GM18909 (cell line): ENCODE results near the gene OVAAL.

Experiments
- ATAC-seq: cut with Tn5 transposase; IDR thresholded peaks from one replicate; pipeline ENCODE4 v1.9.1; 2021; ENCODE audit warnings: mild to moderate bottlenecking; ENCODE audit not compliant: unreplicated experiment, poor library complexity

OVAAL gene

DNA sequence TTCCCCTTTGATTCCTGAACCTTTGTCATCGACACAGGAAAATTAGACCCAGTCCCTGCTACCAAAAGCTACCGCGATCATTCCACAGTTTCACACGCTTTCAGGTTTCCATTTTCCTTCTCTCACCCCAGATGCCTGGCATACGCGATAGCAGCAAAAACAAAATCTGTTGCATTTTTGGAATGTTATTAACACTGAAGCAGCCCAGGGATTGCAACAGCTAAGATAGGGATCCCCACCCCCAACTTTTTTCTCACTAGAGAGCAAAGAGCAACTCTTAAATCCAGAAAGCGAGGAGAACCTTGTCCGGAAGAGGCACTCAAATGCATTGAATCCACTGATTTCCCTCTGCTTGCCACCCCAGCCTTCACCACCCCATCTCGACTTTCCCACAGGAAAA lies 8.9 kb downstream of the OVAAL start:
- no peak for ATAC-seq

DNA sequence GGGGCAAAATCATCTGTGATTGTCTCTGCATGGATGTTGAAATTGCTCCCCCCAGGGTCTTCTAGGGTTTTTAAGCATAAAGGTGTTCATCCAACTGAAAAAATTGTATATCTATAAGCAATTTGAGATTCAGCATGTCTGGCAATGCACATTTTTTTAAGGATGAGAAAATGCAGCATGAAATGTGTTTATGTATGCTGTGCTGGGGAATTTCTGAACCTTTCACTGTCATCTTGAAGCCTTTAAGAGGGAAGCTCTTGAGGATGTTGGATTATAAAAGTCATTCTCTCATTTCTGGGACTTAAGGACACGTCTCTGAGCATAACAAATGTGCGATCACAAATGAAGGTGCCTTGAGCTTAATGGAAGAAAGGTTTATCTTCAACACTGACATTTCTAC lies 9.4 kb downstream of the OVAAL start:
- ATAC-seq: no peak

DNA sequence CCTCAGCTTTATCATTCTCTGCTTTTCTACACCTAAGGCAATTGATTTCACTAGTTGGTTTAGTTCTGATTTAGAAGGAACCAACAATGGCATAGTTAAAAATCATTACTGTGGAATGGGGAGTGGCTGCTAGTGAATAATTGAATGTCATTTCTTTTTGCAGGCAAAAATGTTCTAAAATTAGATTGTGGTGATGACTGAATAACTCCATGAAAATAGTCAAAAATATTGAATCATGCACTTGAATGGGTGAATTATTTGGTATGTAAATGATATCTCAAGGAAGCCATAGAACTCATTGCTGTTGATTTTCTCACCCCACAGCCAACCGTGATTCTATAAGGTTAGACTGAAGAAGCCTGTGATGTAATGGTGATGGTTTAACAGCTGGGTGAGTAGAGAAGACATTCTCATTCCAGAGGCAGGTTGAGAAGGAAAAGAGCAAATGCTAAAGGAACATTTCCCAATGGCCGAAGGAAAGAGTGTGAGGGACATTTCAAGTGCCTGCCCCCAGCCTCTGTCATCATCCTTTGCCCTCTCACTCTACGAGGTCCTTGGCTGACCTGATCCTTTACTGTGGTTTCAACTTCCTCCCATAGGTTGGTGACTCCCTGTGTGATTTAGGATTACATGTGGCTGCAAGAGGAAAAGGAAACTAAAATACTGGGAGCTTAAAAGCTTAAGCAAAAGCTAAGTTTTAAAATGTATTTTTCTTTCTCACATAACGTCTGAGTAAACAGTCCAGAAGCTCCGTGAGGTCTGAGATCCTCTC lies 12.5 kb downstream of the OVAAL start:
- ATAC-seq: no peak

DNA sequence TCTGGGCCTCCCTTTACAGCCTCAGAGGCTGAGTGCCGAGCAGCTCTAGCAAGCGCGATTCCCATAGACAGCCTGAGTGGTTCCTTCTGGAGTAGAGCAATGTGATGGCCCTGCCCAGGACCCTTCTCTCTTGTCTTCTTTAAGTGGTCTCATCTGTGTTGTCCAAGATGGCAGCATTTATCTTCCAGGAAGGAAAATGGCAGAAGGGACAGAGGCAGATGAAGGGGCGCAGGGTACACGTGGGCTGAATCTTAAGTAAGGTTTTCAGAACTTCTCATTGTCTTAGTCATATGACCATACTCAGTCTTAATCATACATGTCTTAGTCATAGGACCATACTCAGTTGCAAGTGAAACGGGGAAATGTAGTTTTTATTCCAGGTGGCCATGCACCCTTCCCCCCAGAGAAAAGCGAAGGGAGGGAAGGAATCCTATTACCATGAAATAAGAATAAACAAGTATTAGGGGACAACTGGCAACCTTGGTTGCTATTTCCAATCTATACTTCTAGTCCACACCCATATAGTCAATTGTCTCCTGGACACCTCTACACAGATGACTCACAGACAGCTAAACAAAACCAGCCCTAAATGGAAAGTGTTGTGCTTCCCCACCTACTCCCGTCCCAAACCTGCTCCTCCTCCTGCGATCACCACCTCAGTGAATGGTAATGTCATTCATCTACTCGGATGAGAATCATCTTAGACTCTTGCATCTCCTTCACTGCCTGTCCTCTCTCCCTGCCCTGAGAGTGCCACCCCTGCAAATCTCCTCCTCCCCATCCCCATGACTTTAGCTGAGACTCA lies 13.3 kb downstream of the OVAAL start:
- ATAC-seq: no peak

DNA sequence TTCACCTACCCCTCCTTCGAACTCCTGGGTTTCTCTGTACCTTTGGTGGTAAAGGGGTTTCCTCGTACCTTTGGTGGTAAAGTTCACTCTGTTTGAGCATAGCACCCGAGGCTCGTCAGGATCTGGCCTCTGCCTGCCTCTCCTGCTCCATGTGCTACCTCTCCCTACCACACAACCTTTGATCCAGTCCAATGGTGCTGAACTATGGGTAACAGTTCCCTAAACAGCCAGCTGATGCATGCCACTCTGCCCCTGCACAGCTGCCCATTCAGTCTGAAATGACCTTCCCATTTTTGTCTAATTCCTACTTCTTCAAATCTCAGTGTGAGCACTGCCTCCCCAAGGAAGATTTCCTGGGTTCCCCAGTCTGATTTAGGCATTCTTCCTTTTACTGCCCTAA lies 14.0 kb downstream of the OVAAL start:
- no peak for ATAC-seq

DNA sequence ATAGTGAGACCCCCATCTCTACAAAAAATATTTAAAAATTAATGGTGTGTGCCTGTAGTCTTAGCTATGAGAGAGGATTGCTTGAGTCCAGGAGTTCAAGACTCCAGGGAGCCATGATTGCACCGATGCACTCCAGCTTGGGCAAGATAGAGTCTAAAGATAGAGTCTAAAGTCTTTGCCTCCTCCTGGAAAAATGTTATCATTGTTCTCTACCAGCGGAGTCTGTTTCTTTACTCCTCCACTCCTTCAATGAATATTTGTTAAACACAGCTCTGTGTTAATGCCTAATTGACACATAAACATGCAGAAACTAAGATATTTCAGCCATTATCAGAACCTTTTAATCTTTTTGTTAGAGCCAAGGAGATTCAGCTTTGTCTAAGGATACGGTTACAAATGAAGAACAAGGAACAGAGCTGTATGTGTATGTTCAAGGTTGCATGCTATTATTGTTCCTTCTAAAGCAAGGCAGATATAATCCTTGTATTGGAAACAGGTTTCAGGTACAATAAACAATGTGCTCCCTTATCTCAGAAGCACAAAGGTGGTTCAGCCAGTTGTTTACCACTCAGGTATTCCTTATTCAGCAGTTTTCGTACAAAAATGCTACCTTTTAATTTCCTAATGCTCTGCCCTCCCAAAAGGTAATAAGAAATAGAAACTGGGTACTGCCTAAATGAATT lies 15.4 kb downstream of the OVAAL start:
- ATAC-seq: no peak

DNA sequence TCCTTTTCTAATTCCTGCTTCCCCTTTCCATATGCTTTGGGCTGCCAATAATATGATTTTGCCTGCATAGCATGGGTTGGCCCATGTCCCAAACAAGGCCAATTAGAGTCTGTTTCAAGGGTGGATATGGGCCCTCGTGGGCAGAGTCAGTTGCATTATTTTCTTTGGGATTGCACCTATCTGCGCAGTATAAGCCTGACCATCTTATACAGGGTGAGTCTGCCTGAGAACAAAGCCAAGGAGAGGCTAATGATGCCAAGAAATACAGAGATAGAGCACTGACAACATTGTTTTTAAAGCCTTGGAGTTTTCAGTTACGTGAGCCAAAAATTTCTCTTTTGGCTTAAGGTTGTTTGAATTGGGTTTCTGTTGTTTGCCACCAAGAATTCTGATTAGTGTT lies 18.6 kb downstream of the OVAAL start:
- no peak for ATAC-seq

DNA sequence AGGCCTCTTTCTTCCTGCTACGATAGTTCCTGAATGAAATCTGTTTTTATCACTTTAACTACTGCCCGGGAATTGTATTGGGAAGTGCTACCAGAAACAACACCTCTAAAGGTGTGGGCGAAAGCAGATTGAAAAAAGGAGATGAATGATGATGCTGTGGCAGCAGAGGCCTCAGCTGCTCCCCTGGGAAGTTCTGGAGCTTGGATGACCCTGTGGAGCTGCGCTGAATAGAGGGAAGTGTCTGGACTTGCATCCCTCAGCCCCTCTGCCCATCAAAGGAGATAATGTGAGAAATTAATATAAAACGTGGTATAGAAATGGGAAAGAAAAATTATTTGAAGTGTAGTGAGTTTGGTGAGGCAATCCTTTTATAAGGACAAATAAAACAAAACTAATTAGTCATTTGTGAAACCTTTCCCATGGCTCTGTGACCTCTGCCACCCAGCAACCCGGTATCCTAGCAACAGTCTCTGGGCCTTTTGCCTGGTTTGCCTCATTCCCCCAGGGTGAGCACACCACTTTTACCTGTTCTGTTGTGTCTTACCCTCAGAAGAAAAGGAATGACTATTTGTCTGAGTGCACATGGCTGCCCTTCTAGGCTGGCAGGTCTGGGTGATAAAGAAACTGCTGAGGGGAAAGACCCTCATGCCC lies 21.3 kb downstream of the OVAAL start:
- no peak for ATAC-seq

DNA sequence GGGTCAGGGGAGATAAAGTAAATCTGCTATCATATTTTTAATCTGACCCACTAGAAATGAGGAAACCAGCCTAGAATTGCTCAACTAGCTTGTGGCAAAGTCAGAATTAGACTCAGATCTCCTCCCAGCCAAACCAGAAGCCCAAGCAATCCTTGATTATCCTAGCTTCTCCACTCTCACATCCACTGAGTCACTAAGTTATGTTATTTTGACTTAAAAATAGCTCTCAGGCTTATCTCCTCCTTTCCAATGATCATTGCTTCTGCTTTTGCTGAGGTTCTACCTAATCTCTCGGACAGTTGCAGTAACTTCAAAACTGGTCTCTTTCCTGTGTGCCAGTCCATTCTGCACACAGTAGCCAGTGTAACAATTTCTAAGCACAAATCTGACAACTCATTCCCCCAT lies 22.9 kb downstream of the OVAAL start:
- no peak for ATAC-seq

DNA sequence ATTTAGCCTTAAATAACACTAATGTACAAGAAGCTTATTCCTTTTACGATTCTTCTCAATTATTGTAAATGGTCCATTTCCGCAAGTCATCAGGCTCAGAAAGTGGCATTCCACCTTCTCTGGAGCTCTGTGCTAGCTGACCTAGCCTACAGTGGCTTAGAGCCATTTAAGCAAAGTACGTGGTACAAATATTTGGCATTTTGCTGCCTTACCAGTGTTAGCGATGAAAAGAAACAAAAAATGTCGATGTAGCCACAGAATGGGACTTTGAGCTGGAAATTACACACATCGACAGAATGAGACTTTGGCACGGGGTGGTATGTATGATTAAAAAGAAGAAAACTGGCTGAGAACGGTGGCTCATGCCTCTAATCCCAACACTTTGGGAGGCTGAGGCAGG lies 26.1 kb downstream of the OVAAL start:
- no peak for ATAC-seq

DNA sequence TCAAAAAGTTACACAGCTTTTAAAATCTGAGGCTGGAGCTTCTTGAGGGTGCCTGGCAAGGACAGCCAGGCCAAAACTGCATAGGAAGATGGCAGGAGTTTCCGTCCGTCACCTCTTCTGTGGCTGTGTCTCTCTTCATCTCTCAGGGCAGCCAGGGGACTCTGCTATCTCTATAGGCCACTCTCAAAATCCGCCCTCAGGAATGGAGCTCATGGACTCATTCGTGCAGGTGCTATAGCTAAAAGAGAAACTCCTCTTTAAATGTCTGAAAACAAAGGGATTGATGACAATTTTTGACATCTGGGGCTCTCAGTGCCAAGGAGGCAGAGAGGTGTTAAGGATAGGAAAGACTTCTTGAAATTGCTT lies 27.2 kb downstream of the OVAAL start:
- ATAC-seq: no peak

DNA sequence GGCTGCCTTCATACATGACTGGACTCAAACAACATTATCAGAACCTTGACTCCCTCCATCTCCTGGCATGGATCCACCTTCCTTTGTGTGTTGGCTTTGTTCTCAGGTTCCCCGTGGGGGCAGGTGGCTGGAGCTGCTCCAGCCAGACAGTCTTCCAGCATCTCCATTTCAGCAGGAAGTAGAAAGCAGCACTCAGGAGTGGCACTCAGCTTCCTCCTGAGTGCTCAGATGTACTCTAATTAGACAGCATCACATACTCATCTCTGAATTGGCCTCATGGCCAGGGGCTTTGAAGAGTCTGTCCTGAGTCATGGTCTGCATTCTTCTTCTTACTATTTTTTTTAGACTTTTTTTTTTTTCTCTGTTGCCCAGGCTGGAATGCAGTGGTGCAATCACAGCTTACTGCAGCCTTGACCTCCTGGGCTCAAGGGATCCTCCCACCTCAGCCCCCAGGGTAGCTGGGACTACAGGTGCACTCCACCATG lies 27.9 kb downstream of the OVAAL start:
- ATAC-seq: no peak

DNA sequence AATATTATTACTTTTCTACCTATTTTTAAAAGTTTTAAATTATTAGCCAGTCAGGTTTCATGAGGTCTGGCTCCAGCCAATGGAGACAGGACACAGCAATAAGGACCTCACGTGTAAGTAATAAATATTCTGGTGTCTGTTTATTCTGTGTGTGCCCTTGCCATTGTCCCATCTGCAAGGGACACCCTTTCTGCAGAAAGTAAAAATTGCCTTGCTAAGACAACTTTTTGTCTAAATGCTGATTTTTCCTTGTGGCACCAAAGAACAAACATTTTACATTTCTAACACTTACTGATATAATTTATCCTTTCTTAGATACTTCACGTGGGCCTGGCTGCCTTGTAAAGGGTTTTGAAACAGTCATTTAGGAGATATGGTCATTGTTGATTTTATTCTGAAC lies 29.4 kb downstream of the OVAAL start:
- no peak for ATAC-seq

DNA sequence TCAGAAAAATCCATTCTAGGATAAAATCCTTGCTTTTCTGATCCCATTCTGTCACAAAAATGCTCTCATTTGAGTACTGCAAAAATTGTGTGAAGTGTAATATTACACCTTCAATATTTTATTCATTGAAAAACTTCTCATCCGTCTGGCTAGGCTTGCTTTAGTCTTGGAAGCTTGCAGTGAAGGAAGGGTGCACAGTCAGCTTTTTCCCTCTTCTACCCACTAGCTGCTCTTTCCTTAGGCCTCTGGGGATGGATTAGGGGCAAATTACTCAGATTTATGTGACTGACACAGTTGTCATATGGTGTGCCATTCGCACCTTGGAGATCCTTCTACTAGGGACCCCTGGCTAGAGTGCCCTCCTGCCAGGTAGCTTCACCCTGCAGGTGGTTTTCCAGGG lies 32.1 kb downstream of the OVAAL start:
- ATAC-seq: no peak

DNA sequence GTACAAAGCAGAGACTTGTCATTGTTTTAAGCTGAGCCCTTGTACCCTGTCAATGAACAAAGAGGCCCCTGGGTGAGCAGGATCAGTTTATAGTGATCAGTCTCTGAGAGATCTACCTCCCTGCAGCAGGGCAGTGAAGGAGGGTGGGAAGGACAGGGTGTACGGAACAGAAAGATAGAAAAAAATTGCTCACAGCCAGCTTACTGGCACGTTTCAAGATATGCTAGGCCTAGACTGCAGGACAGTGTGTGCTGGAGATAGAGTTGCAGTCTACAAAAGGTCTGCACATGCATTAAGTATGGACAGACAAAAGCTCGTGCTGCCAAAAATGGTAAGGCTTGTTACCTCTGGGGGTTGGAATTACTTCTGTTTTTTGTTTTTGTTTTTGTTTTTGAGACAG lies 34.6 kb downstream of the OVAAL start:
- ATAC-seq: no peak

DNA sequence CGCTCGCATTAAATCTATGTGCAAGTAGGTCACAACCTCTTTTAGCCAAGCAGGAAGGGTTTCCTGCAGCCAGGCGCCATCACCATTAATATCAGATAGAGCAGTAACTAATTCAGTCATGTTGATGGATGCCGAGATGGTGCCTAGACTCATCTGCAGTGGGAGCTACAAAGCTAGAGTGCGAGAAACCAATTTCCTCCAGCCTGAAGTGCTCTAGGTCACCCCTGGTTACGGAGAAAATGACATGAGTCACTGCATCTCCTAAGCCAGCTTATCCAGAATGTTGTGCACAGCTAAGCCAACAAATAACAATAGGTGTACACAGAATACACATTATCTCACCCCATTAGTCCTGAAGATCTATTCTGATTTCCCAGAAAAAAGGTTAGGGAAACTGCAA lies 36.0 kb downstream of the OVAAL start:
- no peak for ATAC-seq

DNA sequence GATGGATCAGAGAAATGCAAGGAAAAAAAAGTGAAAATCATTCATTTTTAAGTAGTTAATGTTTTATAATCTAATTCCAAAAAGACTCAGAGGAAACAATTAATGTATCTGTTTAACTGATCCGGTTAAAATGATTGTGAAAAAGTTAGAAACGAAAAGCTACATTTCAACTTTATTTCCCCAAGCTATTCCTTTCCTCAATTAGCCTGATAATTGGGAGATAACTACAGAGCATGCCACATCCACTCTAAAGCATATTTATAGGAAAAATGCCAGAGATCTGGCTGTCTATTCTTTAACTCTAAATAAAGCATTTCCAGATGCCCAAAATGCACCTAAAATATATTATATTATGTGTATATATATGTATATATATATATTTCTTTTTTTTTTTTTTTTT lies 37.2 kb downstream of the OVAAL start:
- ATAC-seq: no peak

DNA sequence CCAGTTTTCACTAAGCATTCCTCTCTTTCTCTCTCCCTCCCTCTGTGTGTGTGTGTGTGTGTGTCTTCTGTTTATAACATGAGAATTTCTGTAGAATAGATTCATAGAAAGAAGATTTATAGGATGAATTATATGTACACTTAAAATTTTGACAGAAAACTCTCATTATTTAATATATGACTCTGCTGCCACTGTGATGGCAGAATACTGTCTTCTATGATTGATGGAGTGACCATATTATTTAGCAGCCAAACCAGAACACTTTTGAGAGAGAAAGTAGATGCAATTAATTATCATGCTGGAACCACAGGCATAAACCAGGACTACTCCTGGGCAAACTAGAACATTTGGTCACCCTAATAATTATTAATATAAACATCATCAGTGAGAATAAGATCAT lies 38.8 kb downstream of the OVAAL start:
- no peak for ATAC-seq

DNA sequence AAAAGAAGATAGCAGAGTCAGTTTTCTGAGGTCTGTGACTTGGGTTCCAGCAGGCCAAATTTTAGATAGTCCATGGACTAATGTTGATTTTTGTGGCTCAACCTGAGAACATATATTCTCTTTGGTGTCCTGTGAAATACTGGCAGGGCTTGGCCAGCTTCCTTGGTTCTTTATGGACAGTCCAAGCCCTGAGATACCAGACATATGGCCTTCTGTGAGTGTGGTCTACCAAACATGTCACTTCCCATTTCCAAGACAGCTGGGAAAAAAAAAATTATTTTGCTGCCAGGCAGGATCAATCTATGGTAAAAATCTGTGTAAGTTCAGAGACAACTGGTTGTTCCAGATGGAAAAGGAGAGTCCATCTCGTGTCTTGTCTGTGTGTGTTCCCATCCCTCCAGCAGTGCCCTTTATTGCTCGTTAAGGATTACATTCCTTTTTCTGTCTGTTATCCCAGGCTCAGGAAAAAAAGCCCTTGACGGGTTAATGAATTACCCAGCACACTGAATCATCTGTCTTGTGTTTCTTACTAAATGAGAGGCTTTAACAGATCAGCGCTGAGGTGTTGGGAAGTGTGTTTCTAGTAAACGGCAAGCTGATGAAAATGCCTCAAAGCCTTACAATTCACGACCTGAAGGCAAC lies 39.7 kb downstream of the OVAAL start:
- ATAC-seq: no peak

DNA sequence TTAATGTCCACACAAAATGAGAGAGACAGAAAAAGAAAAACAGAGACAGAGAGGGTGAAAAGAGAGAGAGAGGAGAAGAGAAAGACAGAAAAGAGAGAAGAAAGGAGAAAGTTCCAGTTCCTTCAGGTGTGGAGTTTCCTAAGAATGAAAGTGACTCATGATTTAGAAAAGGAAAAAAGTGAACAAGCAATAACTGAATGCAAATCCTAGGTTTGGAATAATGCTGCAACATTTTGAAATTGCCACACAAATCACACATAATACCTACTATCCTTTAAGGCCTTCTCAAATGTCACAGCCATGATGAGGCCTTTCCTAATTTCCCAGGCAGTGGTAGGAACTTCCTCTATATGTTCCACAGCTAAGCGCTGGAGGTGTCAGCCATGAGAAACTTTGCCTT lies 41.6 kb downstream of the OVAAL start:
- no peak for ATAC-seq
